K562 (cell line): ENCODE measurements around the gene PAXIP1. TPM values are rescaled to one million over a fixed set of nuclear protein-coding genes. Genes with fewer than 3 reads are reported as not detected.

ENCODE experiments used
- CEBPB ChIP-seq: fragments of 450-650 bp; IDR thresholded peaks from 2 replicates; pipeline ENCODE4 v1.6.1; 2016; ENCODE audit warnings: missing genetic modification characterization, missing compliant biosample characterization
- CHD4 ChIP-seq: fragments of 200-600 bp; sonication (generic); IDR thresholded peaks from 3 replicates; pipeline ENCODE4 v1.6.1; 2012; ENCODE audit warnings: low read depth, mild to moderate bottlenecking, mixed read lengths, low read length, inconsistent platforms; ENCODE audit not compliant: insufficient read depth, insufficient replicate concordance, poor library complexity, severe bottlenecking
- ETV5 ChIP-seq: sonication (generic); formaldehyde crosslinking; IDR thresholded peaks from 2 replicates; pipeline ENCODE4 v1.4.0; 2020; ENCODE audit warnings: low read depth, mild to moderate bottlenecking, missing genetic modification reagents
- JUND ChIP-seq, 2 experiments: IDR thresholded peaks; 2 replicates in 1 of 2; 3 replicates in 1 of 2; pipeline ENCODE4 v1.6.1; 2011; ENCODE audit warnings: borderline replicate concordance in 2 of 2, low read depth in 2 of 2, low read length in 2 of 2, improper control_type of control experiment in 1 of 2, missing biosample characterization in 1 of 2, missing genetic modification characterization in 1 of 2, missing genetic modification reagents in 1 of 2
- MAZ ChIP-seq, 2 experiments: fragments of 450-650 bp in 1 of 2; sonication (generic) in 1 of 2; formaldehyde crosslinking; IDR thresholded peaks in 1 of 2; conservative IDR thresholded peaks in 1 of 2; 2 replicates each; pipeline versions ENCODE4 v1.4.0 to v1.5.0; 2020; ENCODE audit warnings: mild to moderate bottlenecking in 1 of 2, missing genetic modification reagents in 1 of 2
- NCOA6 ChIP-seq: fragments of 450-650 bp; IDR thresholded peaks from 2 replicates; pipeline ENCODE4 v1.6.1; 2017; ENCODE audit warnings: mild to moderate bottlenecking
- SAFB2 ChIP-seq: fragments of 200-400 bp; formaldehyde crosslinking; IDR thresholded peaks from 2 replicates; pipeline ENCODE4 v1.6.1; 2018; ENCODE audit warnings: borderline replicate concordance, low read length, low read depth, moderate library complexity; ENCODE audit not compliant: severe bottlenecking
- SMARCA4 ChIP-seq: fragments of 450-650 bp; IDR thresholded peaks from 2 replicates; pipeline ENCODE4 v1.6.1; 2016
- SMARCE1 ChIP-seq: fragments of 450-650 bp; IDR thresholded peaks from 2 replicates; pipeline ENCODE4 v1.7.1; 2016; ENCODE audit warnings: mild to moderate bottlenecking
- SMC3 ChIP-seq: conservative IDR thresholded peaks from 2 replicates; pipeline ENCODE4 v1.6.1; 2011; ENCODE audit warnings: low read depth, low read length, improper control_type of control experiment; ENCODE audit not compliant: insufficient read depth
- ZNF766 ChIP-seq: fragments of 200-800 bp; sonication (Bioruptor generic); conservative IDR thresholded peaks from 2 replicates; pipeline ENCODE4 v1.6.1; 2016; ENCODE audit warnings: missing genetic modification characterization, missing compliant biosample characterization
- polyA plus RNA-seq, 8 experiments: library from polyadenylated mRNA; depleted of rRNA in 4 of 8; stranded (reverse) in 5 of 8; unstranded in 3 of 8; fragments of >200 nt; fragmentation: Nextera tagmentation in 2 of 8; fragmentation: Illumina TruSeq in 1 of 8; extraction: Ambion mirVana in 2 of 8; extraction: Trizol in 1 of 8; gene quantifications; 2 replicates each; pipeline versions ENCODE4 v1.2.1 to v1.2.3, GENCODE V29; 2011 to 2014; ENCODE audit warnings: inconsistent platforms in 1 of 8, missing spikeins in 1 of 8
- total RNA-seq, 7 experiments: library from RNA; depleted of rRNA in 6 of 7; stranded (reverse); fragments of >200 nt in 6 of 7; fragmentation: Illumina TruSeq in 2 of 7; extraction: Trizol in 2 of 7; gene quantifications; 2 replicates each; pipeline versions ENCODE4 v1.2.1 to v1.2.3, GENCODE V29; 2011 to 2021; ENCODE audit warnings: low replicate concordance in 1 of 7
- TF ChIP-seq, protein P1 (sequence below): fragments of 450-650 bp; formaldehyde crosslinking; IDR thresholded peaks from 2 replicates; pipeline ENCODE4 v1.4.0; 2022; ENCODE audit warnings: mild to moderate bottlenecking, moderate library complexity
- TF ChIP-seq, protein P2 (sequence below): fragments of 450-650 bp; IDR thresholded peaks from 2 replicates; pipeline ENCODE4 v1.6.1; 2016; ENCODE audit warnings: missing biosample characterization, missing genetic modification characterization
- TF ChIP-seq, protein P3 (sequence below): fragments of 450-650 bp; formaldehyde crosslinking; IDR thresholded peaks from 2 replicates; pipeline ENCODE4 v1.4.0; 2020; ENCODE audit warnings: mild to moderate bottlenecking, moderate library complexity
- TF ChIP-seq, protein P4 (sequence below): IDR thresholded peaks from 2 replicates; pipeline ENCODE4 v1.6.1; 2012; ENCODE audit warnings: low read depth, low read length, improper control_type of control experiment, borderline replicate concordance
- TF ChIP-seq, protein P5 (sequence below), 3 experiments: fragments of 200-800 bp in 1 of 3; fragments of 250-450 bp in 1 of 3; fragments of 450-650 bp in 1 of 3; sonication (Bioruptor Pico) in 1 of 3; sonication (Bioruptor generic) in 1 of 3; formaldehyde crosslinking in 1 of 3; IDR thresholded peaks; 2 replicates each; pipeline versions ENCODE4 v1.6.1 to v1.8.0; 2016 to 2022; ENCODE audit warnings: mild to moderate bottlenecking in 2 of 3, missing genetic modification characterization in 2 of 3, missing compliant biosample characterization in 1 of 3, moderate library complexity in 1 of 3

PAXIP1 gene
- total and polyA plus RNA-seq, 9 of the 15 experiments (the other 6 are each of a cell fraction or from before 2014, with no cell fraction given) = 9.7 to 37.9 (median 28.4) TPM

DNA sequence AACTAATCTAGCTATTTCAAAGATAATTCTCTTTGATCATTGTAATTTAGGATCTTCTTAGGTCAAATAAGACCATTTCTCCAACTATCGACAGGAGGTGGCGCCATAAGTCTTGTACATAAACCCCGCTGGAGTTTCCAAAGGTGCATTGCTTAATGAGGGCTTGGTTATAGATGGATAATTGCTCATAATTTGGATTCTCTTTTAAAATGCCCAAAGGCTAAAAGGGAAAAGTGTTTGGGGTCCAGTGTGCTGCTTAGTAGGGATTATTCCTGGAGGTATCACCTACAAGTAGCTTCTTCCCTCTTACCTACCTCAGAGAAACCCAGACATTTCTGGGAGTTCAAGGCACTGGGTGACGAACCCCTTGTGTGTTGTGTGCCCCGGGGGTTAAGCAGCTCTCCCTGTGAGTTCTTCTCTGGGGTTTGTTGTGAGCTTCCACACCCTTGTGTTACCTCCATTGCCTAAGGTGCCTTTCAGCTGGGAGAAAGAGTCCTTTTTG, 75.2 kb downstream of the PAXIP1 start (continued):
- TF ChIP-seq, protein P1, sequence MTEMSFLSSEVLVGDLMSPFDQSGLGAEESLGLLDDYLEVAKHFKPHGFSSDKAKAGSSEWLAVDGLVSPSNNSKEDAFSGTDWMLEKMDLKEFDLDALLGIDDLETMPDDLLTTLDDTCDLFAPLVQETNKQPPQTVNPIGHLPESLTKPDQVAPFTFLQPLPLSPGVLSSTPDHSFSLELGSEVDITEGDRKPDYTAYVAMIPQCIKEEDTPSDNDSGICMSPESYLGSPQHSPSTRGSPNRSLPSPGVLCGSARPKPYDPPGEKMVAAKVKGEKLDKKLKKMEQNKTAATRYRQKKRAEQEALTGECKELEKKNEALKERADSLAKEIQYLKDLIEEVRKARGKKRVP (CRISPR knock-in tag) = 0 out of 2 replicates have a peak, but pooled peaks have one; percentile 6
- TF ChIP-seq ZNF766 (CRISPR knock-in tag) = 0 out of 2 replicates have a peak, but pooled peaks have one; percentile 10
- TF ChIP-seq SMC3 = peak; percentile 73
- TF ChIP-seq, protein P2, sequence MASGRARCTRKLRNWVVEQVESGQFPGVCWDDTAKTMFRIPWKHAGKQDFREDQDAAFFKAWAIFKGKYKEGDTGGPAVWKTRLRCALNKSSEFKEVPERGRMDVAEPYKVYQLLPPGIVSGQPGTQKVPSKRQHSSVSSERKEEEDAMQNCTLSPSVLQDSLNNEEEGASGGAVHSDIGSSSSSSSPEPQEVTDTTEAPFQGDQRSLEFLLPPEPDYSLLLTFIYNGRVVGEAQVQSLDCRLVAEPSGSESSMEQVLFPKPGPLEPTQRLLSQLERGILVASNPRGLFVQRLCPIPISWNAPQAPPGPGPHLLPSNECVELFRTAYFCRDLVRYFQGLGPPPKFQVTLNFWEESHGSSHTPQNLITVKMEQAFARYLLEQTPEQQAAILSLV (tag) = 0 out of 2 replicates have a peak, but pooled peaks have one; percentile 7
- no peak for TF ChIP-seq SAFB2
- TF ChIP-seq, protein P3, sequence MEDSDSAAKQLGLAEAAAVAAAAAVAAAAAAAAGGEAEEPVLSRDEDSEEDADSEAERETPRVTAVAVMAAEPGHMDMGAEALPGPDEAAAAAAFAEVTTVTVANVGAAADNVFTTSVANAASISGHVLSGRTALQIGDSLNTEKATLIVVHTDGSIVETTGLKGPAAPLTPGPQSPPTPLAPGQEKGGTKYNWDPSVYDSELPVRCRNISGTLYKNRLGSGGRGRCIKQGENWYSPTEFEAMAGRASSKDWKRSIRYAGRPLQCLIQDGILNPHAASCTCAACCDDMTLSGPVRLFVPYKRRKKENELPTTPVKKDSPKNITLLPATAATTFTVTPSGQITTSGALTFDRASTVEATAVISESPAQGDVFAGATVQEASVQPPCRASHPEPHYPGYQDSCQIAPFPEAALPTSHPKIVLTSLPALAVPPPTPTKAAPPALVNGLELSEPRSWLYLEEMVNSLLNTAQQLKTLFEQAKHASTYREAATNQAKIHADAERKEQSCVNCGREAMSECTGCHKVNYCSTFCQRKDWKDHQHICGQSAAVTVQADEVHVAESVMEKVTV (CRISPR knock-in tag) = peak; percentile 75
- TF ChIP-seq, protein P4, sequence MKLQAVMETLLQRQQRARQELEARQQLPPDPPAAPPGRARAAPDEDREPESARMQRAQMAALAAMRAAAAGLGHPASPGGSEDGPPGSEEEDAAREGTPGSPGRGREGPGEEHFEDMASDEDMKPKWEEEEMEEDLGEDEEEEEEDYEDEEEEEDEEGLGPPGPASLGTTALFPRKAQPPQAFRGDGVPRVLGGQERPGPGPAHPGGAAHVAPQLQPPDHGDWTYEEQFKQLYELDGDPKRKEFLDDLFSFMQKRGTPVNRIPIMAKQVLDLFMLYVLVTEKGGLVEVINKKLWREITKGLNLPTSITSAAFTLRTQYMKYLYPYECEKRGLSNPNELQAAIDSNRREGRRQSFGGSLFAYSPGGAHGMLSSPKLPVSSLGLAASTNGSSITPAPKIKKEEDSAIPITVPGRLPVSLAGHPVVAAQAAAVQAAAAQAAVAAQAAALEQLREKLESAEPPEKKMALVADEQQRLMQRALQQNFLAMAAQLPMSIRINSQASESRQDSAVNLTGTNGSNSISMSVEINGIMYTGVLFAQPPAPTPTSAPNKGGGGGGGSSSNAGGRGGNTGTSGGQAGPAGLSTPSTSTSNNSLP = peak; percentile 66; the same call in 1 of the 2 replicates
- TF ChIP-seq SMARCE1 = no peak
- peak; percentile 34 for TF ChIP-seq CHD4
- TF ChIP-seq JUND (IDR thresholded peaks at IDR 0.05; ENCODE audit: borderline replicate concordance, low read depth, low read length) = peak; percentile 15; the same call in 1 of the 2 replicates
- TF ChIP-seq JUND (tag; IDR thresholded peaks at IDR 0.05; ENCODE audit: borderline replicate concordance, low read depth, low read length) = no peak
- TF ChIP-seq, protein P5, sequence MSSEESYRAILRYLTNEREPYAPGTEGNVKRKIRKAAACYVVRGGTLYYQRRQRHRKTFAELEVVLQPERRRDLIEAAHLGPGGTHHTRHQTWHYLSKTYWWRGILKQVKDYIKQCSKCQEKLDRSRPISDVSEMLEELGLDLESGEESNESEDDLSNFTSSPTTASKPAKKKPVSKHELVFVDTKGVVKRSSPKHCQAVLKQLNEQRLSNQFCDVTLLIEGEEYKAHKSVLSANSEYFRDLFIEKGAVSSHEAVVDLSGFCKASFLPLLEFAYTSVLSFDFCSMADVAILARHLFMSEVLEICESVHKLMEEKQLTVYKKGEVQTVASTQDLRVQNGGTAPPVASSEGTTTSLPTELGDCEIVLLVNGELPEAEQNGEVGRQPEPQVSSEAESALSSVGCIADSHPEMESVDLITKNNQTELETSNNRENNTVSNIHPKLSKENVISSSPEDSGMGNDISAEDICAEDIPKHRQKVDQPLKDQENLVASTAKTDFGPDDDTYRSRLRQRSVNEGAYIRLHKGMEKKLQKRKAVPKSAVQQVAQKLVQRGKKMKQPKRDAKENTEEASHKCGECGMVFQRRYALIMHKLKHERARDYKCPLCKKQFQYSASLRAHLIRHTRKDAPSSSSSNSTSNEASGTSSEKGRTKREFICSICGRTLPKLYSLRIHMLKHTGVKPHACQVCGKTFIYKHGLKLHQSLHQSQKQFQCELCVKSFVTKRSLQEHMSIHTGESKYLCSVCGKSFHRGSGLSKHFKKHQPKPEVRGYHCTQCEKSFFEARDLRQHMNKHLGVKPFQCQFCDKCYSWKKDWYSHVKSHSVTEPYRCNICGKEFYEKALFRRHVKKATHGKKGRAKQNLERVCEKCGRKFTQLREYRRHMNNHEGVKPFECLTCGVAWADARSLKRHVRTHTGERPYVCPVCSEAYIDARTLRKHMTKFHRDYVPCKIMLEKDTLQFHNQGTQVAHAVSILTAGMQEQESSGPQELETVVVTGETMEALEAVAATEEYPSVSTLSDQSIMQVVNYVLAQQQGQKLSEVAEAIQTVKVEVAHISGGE (CRISPR knock-in tag; IDR thresholded peaks at IDR 0.05) = no peak
- 0 out of 2 replicates have a peak, but pooled peaks have one; percentile 29 for TF ChIP-seq ETV5 (CRISPR knock-in tag)
- TF ChIP-seq MAZ (CRISPR knock-in tag; conservative IDR thresholded peaks at IDR 0.05 in 1 of 2, IDR thresholded peaks at IDR 0.05 in 1 of 2) = 0 out of 4 replicates have a peak, but pooled peaks of 1 of the 2 experiments have one; percentile 24
- peak; percentile 96 for TF ChIP-seq CEBPB (tag)
- no peak for TF ChIP-seq SMARCA4
- TF ChIP-seq NCOA6 = no peak
